ENCODE results near the gene PRSS38. TPM values are rescaled to one million over a fixed set of nuclear protein-coding genes. Genes with fewer than 3 reads are reported as not detected.

PRSS38 gene
- total RNA-seq, 1 experiment from 2014 or later = not detected

- ChIA-PET CTCF (interaction anchor here (0.7 kb wide), 1 partner anchor 15 kb away, joined by 3 read pairs; no protein-coding TSS in a partner anchor), POLR2A (interaction anchor here (0.7 kb wide), 1 partner anchor 180 kb away, joined by 3 read pairs; no protein-coding TSS in a partner anchor)
- intact Hi-C loops (cut with micrococcal nuclease; ENCODE audit: unreplicated experiment) = no loop called here
- Histone ChIP-seq H3K4me3 (ENCODE audit: low read depth in 2 of 2, low read length in 2 of 2) (no peak overlapping the region), H3K4me1 (ENCODE audit: control insufficient read depth, insufficient read depth, low read length) (no peaks in the 10 kb centered on the region), H3K27me3 (ENCODE audit: control insufficient read depth, insufficient read depth, low read length) (no peaks in the 10 kb centered on the region), H3K36me3 (ENCODE audit: control insufficient read depth, insufficient read depth, low read length) (0 out of 2 replicates have a peak, but pooled peaks cover 3% of the 10 kb centered on the region), H3K27ac (ENCODE audit: low read length) (no peak overlapping the region), H3K9me3 (ENCODE audit: control insufficient read depth, insufficient read depth, low read depth, low read length) (no peaks in the 10 kb centered on the region)
- TF ChIP-seq CTCF (IDR thresholded peaks at IDR 0.05) (no peak), SIN3A (IDR thresholded peaks at IDR 0.05; ENCODE audit: borderline replicate concordance, insufficient read depth, low read depth, low read length) (no peak), REST (IDR thresholded peaks at IDR 0.05; ENCODE audit: insufficient read depth in 1 of 2, low read depth in 2 of 2, low read length in 1 of 2) (no peak), POLR2AphosphoS5 (IDR thresholded peaks at IDR 0.05; ENCODE audit: low read depth, low read length) (no peak), TCF7L2 (IDR thresholded peaks at IDR 0.05; ENCODE audit: low read depth, low read length) (no peak)
- no peak for DNase-seq (ENCODE audit: low read depth, low spot score)
- in situ Hi-C loops (cut with HindIII; ENCODE audit: low pct_unique_long_range_greater_than_20kb, low sequenced_read_pairs) = no loop called here
- ATAC-seq = no peak
- BruUV-seq (replicated peaks) = no TSS peak
Measured at GRCh38 chr1:227774051-227774731, 41.3 kb upstream of the PRSS38 start.

- intact Hi-C loops (cut with micrococcal nuclease; ENCODE audit: unreplicated experiment) = no loop called here
- no peak for TF ChIP-seq SIN3A (IDR thresholded peaks at IDR 0.05; ENCODE audit: borderline replicate concordance, insufficient read depth, low read depth, low read length)
- DNase-seq (ENCODE audit: low read depth, low spot score) (no peak), ATAC-seq (no peak)
- BruUV-seq (replicated peaks) = no TSS peak
- Histone ChIP-seq H3K4me3 (ENCODE audit: low read depth in 2 of 2, low read length in 2 of 2) (no peak overlapping the region), H3K36me3 (ENCODE audit: control insufficient read depth, insufficient read depth, low read length) (0 out of 2 replicates have a peak, but pooled peaks cover 3% of the 10 kb centered on the region), H3K4me1 (ENCODE audit: control insufficient read depth, insufficient read depth, low read length) (no peaks in the 10 kb centered on the region), H3K9me3 (ENCODE audit: control insufficient read depth, insufficient read depth, low read depth, low read length) (no peaks in the 10 kb centered on the region), H3K27ac (ENCODE audit: low read length) (no peak overlapping the region), H3K27me3 (ENCODE audit: control insufficient read depth, insufficient read depth, low read length) (no peaks in the 10 kb centered on the region)
- ChIA-PET CTCF (interaction anchor here (0.7 kb wide), 1 partner anchor 16 kb away, joined by 3 read pairs; no protein-coding TSS in a partner anchor), POLR2A (interaction anchor here (0.7 kb wide), 1 partner anchor 179 kb away, joined by 3 read pairs; no protein-coding TSS in a partner anchor)
- in situ Hi-C loops (cut with HindIII; ENCODE audit: low pct_unique_long_range_greater_than_20kb, low sequenced_read_pairs) = no loop called here
Measured at GRCh38 chr1:227774821-227775661, 40.4 kb upstream of the PRSS38 start.
